ENCODE data around the gene ASTL. TPM values are rescaled to one million over a fixed set of nuclear protein-coding genes. Genes with fewer than 3 reads are reported as not detected.

ASTL gene
- total RNA-seq, 1 donor from 2014 or later: not detected

DNA sequence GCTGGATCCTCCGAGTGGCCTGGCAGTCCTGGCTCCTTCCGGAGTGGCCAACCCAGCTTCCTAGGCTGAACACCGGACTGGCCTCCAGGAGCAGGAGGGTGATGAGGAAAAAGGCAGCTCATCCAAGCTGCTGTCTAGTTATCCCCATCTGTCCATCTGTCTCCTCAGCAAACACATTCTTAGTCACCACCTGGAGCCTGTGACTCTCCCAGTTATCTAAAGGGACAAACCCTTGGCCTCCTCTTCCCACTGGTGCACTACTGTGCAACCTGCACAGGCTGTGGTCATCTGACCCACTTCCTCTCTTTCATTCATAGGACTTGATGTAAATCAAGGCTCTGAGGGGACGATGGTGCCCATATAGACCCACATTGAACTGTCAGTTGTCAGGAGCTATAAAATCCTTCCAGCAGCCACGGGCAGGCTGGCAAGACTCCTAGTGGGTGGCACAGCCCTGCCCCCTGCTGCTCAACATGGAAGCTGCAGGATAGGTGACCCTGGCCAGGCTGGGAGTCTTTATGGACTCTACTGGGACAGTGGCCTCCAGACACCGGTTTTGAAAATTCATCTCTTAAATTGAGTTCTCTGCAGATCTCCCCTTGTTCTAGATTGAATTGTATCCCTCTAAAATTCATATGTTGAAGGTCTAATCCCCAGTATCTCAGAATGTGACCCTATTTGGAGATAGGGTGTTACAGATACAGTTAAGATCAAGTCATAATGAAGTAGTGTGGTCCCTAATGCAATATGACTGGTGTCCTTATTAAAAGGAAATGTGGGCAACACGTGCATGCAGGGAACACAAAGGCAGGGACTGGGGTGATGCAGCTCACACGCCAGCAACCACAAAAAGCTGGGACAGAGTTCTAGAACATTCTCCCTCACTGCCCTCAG, 36.2 kb upstream of the ASTL start:
- no peaks in the 10 kb centered on the region for H3K36me3 Mint-ChIP-seq (ENCODE audit: unreplicated experiment)
- no peaks in the 10 kb centered on the region for H3K4me1 Mint-ChIP-seq (ENCODE audit: unreplicated experiment)
- TF ChIP-seq, protein P1, sequence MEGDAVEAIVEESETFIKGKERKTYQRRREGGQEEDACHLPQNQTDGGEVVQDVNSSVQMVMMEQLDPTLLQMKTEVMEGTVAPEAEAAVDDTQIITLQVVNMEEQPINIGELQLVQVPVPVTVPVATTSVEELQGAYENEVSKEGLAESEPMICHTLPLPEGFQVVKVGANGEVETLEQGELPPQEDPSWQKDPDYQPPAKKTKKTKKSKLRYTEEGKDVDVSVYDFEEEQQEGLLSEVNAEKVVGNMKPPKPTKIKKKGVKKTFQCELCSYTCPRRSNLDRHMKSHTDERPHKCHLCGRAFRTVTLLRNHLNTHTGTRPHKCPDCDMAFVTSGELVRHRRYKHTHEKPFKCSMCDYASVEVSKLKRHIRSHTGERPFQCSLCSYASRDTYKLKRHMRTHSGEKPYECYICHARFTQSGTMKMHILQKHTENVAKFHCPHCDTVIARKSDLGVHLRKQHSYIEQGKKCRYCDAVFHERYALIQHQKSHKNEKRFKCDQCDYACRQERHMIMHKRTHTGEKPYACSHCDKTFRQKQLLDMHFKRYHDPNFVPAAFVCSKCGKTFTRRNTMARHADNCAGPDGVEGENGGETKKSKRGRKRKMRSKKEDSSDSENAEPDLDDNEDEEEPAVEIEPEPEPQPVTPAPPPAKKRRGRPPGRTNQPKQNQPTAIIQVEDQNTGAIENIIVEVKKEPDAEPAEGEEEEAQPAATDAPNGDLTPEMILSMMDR (IDR thresholded peaks at IDR 0.05): peak; percentile 87
- DNase-seq (ENCODE audit: extremely low spot score, unreplicated experiment): no peak
- H3K9me3 Mint-ChIP-seq (ENCODE audit: unreplicated experiment): no peaks in the 10 kb centered on the region
- peaks cover 2% of the 10 kb centered on the region for H3K27me3 Mint-ChIP-seq (ENCODE audit: unreplicated experiment)
- H3K27ac Mint-ChIP-seq (ENCODE audit: unreplicated experiment): no peak overlapping the region
- no peak overlapping the region for H3K4me3 Mint-ChIP-seq (ENCODE audit: unreplicated experiment)

DNA sequence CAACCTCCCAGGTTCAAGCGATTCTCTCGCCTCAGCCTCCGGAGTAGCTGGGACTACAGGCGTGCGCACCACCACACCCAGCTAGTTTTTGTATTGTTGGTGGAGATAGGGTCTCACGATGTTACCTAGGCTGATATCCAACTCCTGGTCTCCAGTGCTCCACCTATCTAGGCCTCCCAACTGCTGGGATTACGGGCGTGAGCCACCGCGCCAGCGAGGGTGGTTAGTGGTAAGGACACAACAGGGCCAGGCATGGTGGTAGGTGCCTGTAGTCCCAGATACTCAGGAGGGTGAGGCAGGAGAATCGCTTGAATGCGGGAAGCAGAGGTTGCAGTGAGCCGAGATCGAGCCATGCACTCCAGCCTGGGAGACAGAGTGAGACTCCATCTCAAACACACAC, 33.5 kb upstream of the ASTL start:
- no peak overlapping the region for H3K27ac Mint-ChIP-seq (ENCODE audit: unreplicated experiment)
- TF ChIP-seq, protein P1 (IDR thresholded peaks at IDR 0.05): no peak
- no peak for DNase-seq (ENCODE audit: extremely low spot score, unreplicated experiment)
- no peaks in the 10 kb centered on the region for H3K36me3 Mint-ChIP-seq (ENCODE audit: unreplicated experiment)
- peaks cover 2% of the 10 kb centered on the region for H3K4me1 Mint-ChIP-seq (ENCODE audit: unreplicated experiment)
- H3K27me3 Mint-ChIP-seq (ENCODE audit: unreplicated experiment): peaks cover 2% of the 10 kb centered on the region
- H3K4me3 Mint-ChIP-seq (ENCODE audit: unreplicated experiment): no peak overlapping the region
- peaks cover 4% of the 10 kb centered on the region for H3K9me3 Mint-ChIP-seq (ENCODE audit: unreplicated experiment)

DNA sequence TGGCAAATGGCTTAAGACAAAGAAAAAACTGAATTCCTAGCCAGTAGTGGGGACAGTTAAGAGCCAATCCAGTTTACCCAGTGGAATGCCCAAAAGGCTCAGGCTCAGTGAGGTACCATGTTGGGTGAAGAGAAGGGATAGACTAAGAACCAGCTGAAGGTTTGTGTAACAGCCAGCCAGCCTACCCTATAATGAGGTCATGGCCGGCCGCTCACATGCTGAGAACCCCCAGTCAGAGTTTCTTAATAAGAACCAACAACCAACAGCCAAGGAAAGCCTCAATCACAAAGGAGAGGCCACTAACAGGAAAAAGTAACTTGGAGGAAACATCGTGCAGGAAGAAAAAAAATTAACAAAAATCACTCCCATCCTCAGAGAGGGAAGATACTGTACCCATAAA, 32.3 kb upstream of the ASTL start:
- Mint-ChIP-seq H3K4me1 (ENCODE audit: unreplicated experiment) (peaks cover 2% of the 10 kb centered on the region), H3K27me3 (ENCODE audit: unreplicated experiment) (no peaks in the 10 kb centered on the region), H3K9me3 (ENCODE audit: unreplicated experiment) (peaks cover 4% of the 10 kb centered on the region), H3K36me3 (ENCODE audit: unreplicated experiment) (no peaks in the 10 kb centered on the region), H3K4me3 (ENCODE audit: unreplicated experiment) (no peak overlapping the region), H3K27ac (ENCODE audit: unreplicated experiment) (no peak overlapping the region)
- TF ChIP-seq, protein P1 (IDR thresholded peaks at IDR 0.05): no peak
- DNase-seq (ENCODE audit: extremely low spot score, unreplicated experiment): no peak

DNA sequence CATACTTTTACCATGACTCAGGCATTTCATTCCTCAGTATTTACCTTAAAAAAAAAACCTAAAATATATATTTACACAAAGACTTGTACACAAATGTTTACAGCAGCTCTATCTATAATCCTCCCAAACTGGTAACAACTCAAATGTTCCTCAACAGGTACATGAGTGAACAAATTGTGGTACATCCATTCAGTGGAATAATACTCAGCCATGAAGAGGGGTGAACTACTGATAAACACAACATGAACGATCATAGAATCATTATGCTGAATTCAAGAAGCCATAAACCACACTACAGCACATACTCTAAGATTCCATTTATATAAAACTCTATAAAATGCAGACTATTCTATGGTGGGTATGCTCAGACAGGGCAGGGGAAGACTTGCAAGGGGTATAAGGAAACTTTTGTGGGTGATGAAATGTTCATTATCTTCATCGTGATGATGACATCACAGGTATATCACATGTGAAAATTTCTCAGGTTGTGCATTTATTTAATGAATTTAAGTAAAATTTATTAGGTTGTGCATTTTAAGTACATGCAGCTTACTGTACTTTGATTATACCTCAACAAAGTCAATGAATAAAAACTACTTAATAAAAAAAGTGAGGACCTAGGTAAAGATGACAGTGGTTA, 31.7 kb upstream of the ASTL start:
- TF ChIP-seq, protein P1 (IDR thresholded peaks at IDR 0.05): no peak
- no peaks in the 10 kb centered on the region for H3K36me3 Mint-ChIP-seq (ENCODE audit: unreplicated experiment)
- DNase-seq (ENCODE audit: extremely low spot score, unreplicated experiment): no peak
- H3K27ac Mint-ChIP-seq (ENCODE audit: unreplicated experiment): no peak overlapping the region
- H3K27me3 Mint-ChIP-seq (ENCODE audit: unreplicated experiment): no peaks in the 10 kb centered on the region
- peaks cover 2% of the 10 kb centered on the region for H3K4me1 Mint-ChIP-seq (ENCODE audit: unreplicated experiment)
- no peak overlapping the region for H3K4me3 Mint-ChIP-seq (ENCODE audit: unreplicated experiment)
- peaks cover 4% of the 10 kb centered on the region for H3K9me3 Mint-ChIP-seq (ENCODE audit: unreplicated experiment)

DNA sequence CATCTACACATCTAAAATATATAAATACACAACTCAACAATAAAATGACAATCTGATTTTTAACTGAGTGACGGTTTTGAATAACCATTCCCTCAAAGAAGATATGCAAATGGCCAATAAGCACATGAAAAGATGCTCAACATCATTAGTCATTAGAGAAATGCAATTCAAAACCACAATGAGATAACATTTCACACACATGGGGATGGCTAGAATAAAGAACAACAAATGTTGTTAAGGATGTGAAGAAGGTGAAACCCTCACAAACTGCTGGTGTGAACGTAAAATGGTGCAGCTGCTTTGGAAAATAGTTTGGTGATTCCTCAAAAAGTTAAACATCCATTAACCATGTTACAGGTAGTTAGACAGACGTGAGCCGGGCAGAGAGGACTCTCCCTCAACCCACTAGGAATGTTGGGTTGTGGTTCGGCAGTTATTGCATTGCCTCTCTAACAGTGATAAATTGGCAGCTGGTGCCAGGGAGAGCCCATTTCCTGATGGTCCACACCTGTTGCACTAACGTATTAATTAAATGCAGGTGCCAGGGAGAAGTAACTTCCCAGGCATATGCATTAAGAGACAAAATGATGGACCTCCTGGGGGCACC, 29.2 kb upstream of the ASTL start:
- Mint-ChIP-seq H3K4me1 (ENCODE audit: unreplicated experiment) (peaks cover 10% of the 10 kb centered on the region), H3K27ac (ENCODE audit: unreplicated experiment) (no peak overlapping the region), H3K27me3 (ENCODE audit: unreplicated experiment) (no peaks in the 10 kb centered on the region), H3K9me3 (ENCODE audit: unreplicated experiment) (peaks cover 4% of the 10 kb centered on the region), H3K4me3 (ENCODE audit: unreplicated experiment) (no peak overlapping the region), H3K36me3 (ENCODE audit: unreplicated experiment) (no peaks in the 10 kb centered on the region)
- TF ChIP-seq, protein P1 (IDR thresholded peaks at IDR 0.05): no peak
- no peak for DNase-seq (ENCODE audit: extremely low spot score, unreplicated experiment)

Data from osteocyte (in vitro differentiated cells).